Breast epithelium (tissue), 4 donors: ENCODE results near the gene OTUD1. TPM values are rescaled to one million over a fixed set of nuclear protein-coding genes. Genes with fewer than 3 reads are reported as not detected.

Experiments used
- DNase-seq, 2 donors: peaks; one replicate each; pipeline ENCODE4 v3.0.0-alpha.2; 2019; ENCODE audit warnings: low spot score in 2 of 2
- H3K27ac ChIP-seq, 2 donors: fragments of 200-600 bp; sonication (generic) in 1 of 2; one replicate each; pipeline ENCODE4 v1.5.1; 2016 to 2019; ENCODE audit warnings: mild to moderate bottlenecking in 1 of 2
- H3K27me3 ChIP-seq, 2 donors: fragments of 200-600 bp; sonication (generic) in 1 of 2; one replicate each; pipeline versions ENCODE4 v1.5.1 to v1.6.0; 2017 to 2019; ENCODE audit warnings: control low read depth in 1 of 2, mild to moderate bottlenecking in 1 of 2
- H3K36me3 ChIP-seq: fragments of 200-600 bp; one replicate; pipeline ENCODE4 v1.5.1; 2019
- H3K4me1 ChIP-seq, 2 donors: fragments of 200-600 bp; sonication (generic); one replicate each; pipeline ENCODE4 v1.5.1; 2016 to 2019; ENCODE audit warnings: control low read depth in 1 of 2
- H3K4me3 ChIP-seq, 3 donors: fragments of 200-600 bp; sonication (generic); 1 replicate in 2 of 3; 2 replicates in 1 of 3; pipeline ENCODE4 v1.5.1; 2016 to 2019; ENCODE audit warnings: mild to moderate bottlenecking in 3 of 3, moderate library complexity in 2 of 3
- H3K9me3 ChIP-seq, 2 donors: fragments of 200-600 bp; sonication (generic) in 1 of 2; one replicate each; pipeline ENCODE4 v1.5.1; 2016 to 2019; ENCODE audit warnings: control low read depth in 1 of 2
- POLR2A ChIP-seq: fragments of 450-650 bp; IDR thresholded peaks from one replicate; pipeline ENCODE4 v1.6.1; 2016; ENCODE audit warnings: antibody characterized with exemption, mild to moderate bottlenecking, moderate library complexity
- POLR2AphosphoS5 ChIP-seq, 3 donors: sonication (generic); formaldehyde crosslinking; IDR thresholded peaks; one replicate each; pipeline ENCODE4 v1.6.1; 2017; ENCODE audit warnings: antibody characterized with exemption in 3 of 3
- intact Hi-C: fragments of 100-400 bp; cut with DNase I; formaldehyde crosslinking; loops from one replicate; pipeline ENCODE4 v1.15.1; 2023; ENCODE audit warnings: low total_unique reads
- total RNA-seq, 3 donors: library from RNA; depleted of rRNA; stranded (reverse); fragments of >200 nt; gene quantifications; one replicate each; pipeline ENCODE4 v1.1.0, GENCODE V29; 2016
- TF ChIP-seq, protein P1 (sequence below), 3 donors: fragments of 450-650 bp; IDR thresholded peaks; one replicate each; pipeline ENCODE4 v1.5.1; 2016 to 2017; ENCODE audit warnings: antibody characterized with exemption in 3 of 3, mild to moderate bottlenecking in 3 of 3, moderate library complexity in 3 of 3

OTUD1 gene
- total RNA-seq, 3 donors from 2014 or later: 8.8 to 20.2 (median 15.7) TPM

DNA sequence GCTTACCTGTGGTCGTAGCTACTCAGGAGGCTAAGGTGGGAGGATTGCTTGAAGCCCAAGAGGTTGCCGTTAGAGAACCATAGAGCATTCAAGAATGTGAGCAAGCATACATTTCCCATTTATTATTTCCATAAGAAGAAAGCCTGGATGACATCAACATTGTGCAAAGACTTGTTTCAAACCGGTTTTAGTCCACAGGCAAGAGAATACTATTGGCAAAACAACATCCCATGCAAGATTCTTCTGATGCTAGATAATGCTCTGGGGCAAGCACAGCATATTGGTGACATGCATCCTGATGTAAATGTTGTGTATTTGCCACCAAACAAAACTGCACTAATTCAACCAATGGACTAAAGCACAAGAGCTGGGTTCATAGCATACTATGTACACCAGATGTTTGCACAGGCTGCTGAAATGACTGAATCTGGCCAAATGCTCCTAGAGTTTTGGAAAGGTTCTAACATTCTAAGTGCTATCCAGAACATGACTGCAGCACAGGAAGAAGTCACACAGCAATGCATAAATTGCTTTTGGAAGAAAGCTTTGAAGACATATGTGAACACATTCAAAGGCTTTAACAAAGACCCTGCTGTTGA, 42.6 kb downstream of the OTUD1 start:
- H3K27me3 ChIP-seq: no peaks in the 10 kb centered on the region
- no peak overlapping the region for H3K27ac ChIP-seq
- H3K36me3 ChIP-seq: no peaks in the 10 kb centered on the region
- H3K4me3 ChIP-seq: no peak overlapping the region
- intact Hi-C loops: no loop called here
- no peaks in the 10 kb centered on the region for H3K4me1 ChIP-seq
- no peak for TF ChIP-seq POLR2A
- no peak for TF ChIP-seq POLR2AphosphoS5 (IDR thresholded peaks at IDR 0.05)
- TF ChIP-seq, protein P1, sequence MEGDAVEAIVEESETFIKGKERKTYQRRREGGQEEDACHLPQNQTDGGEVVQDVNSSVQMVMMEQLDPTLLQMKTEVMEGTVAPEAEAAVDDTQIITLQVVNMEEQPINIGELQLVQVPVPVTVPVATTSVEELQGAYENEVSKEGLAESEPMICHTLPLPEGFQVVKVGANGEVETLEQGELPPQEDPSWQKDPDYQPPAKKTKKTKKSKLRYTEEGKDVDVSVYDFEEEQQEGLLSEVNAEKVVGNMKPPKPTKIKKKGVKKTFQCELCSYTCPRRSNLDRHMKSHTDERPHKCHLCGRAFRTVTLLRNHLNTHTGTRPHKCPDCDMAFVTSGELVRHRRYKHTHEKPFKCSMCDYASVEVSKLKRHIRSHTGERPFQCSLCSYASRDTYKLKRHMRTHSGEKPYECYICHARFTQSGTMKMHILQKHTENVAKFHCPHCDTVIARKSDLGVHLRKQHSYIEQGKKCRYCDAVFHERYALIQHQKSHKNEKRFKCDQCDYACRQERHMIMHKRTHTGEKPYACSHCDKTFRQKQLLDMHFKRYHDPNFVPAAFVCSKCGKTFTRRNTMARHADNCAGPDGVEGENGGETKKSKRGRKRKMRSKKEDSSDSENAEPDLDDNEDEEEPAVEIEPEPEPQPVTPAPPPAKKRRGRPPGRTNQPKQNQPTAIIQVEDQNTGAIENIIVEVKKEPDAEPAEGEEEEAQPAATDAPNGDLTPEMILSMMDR (IDR thresholded peaks at IDR 0.05): no peak
- no peaks in the 10 kb centered on the region for H3K9me3 ChIP-seq
- no peak for DNase-seq

DNA sequence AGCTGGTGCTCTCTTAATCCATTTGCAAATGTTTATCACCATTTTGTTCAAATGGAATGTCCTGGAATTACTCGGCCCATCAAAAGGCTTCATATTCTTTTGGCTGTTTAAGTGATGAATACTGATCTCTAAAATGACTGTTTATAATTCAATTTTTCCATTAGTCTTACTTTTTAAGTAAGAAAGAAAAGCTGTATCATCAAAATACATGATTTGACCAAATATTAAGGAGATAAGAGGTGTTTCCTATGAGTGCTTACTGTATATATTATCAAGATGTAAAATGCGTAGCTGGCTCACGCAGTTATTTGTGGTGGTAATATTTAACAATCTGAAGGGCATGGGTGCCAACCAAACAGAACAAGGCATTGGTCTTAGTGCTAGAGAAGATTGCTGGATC, 51.2 kb downstream of the OTUD1 start:
- intact Hi-C loops: no loop called here
- Histone ChIP-seq H3K27ac (no peak overlapping the region), H3K4me1 (no peaks in the 10 kb centered on the region), H3K4me3 (no peak overlapping the region), H3K27me3 (no peaks in the 10 kb centered on the region), H3K9me3 (no peaks in the 10 kb centered on the region), H3K36me3 (no peaks in the 10 kb centered on the region)
- no peak for TF ChIP-seq POLR2A
- TF ChIP-seq, protein P1 (IDR thresholded peaks at IDR 0.05): no peak
- no peak for TF ChIP-seq POLR2AphosphoS5 (IDR thresholded peaks at IDR 0.05)
- no peak for DNase-seq

Other genes starting within 250 kb of the OTUD1 start
- gene PTF1A, start 246.8 kb upstream of the OTUD1 start, total RNA-seq: not detected
- gene C10orf67, start 94.3 kb upstream of the OTUD1 start, total RNA-seq: under 1 TPM in 1 of 3 donors, not detected in 2; 0.29 TPM